ENCODE data around the gene RAB35. TPM values are rescaled to one million over a fixed set of nuclear protein-coding genes. Genes with fewer than 3 reads are reported as not detected.
A peak's percentile ranks its signal among the peaks of the same experiment; 100 is the strongest.

RAB35 gene
- total and polyA plus RNA-seq, 9 of the 15 experiments (the other 6 are each of a cell fraction or from before 2014, with no cell fraction given) = 0.65 to 76.3 (median 38.9) TPM

- TF ChIP-seq NR0B1 (IDR thresholded peaks at IDR 0.05; ENCODE audit: partially characterized antibody) = no peak
- peak; percentile 97 for TF ChIP-seq HNRNPLL (IDR thresholded peaks at IDR 0.05; ENCODE audit: low read depth, low read length, poor library complexity, severe bottlenecking)
- TF ChIP-seq HNRNPUL1 (IDR thresholded peaks at IDR 0.05; ENCODE audit: low read length) = no peak
- TF ChIP-seq PKNOX1 (IDR thresholded peaks at IDR 0.05) = peak; percentile 64
- TF ChIP-seq ARID1B (IDR thresholded peaks at IDR 0.05) = peak; percentile 70
- TF ChIP-seq NKRF (IDR thresholded peaks at IDR 0.05; ENCODE audit: borderline replicate concordance) = peak; percentile 89; the same call in 1 of the 2 replicates
- no peak for TF ChIP-seq ZNF561 (CRISPR knock-in tag; conservative IDR thresholded peaks at IDR 0.05)
- TF ChIP-seq FOSL1 (tag; conservative IDR thresholded peaks at IDR 0.05) = peak; percentile 43
- peak; percentile 98 for TF ChIP-seq BACH1 (tag; IDR thresholded peaks at IDR 0.05)
- TF ChIP-seq ZNF239 (CRISPR knock-in tag; IDR thresholded peaks at IDR 0.05) = no peak
- no peak for TF ChIP-seq FOXM1 (IDR thresholded peaks at IDR 0.05; ENCODE audit: low read depth)
- TF ChIP-seq FOXM1 (CRISPR knock-in tag; IDR thresholded peaks at IDR 0.05; ENCODE audit: low read depth) = peak; percentile 88
- TF ChIP-seq RBM14 (IDR thresholded peaks at IDR 0.05; ENCODE audit: borderline replicate concordance, insufficient read depth, low read depth, low read length) = 0 out of 2 replicates have a peak, but pooled peaks have one; percentile 87
- peak; percentile 53 for TF ChIP-seq PHF20 (IDR thresholded peaks at IDR 0.05; ENCODE audit: partially characterized antibody)
- TF ChIP-seq PCBP1 (IDR thresholded peaks at IDR 0.05; ENCODE audit: low read depth, low read length, poor library complexity, severe bottlenecking) = peak; percentile 57
- no peak for TF ChIP-seq TCF7L2 (IDR thresholded peaks at IDR 0.05; ENCODE audit: low read depth, low read length)
- TF ChIP-seq CXXC5 (CRISPR knock-in tag; IDR thresholded peaks at IDR 0.05) = peak; percentile 86
- TF ChIP-seq JUN (IDR thresholded peaks at IDR 0.05; ENCODE audit: borderline replicate concordance, low read depth, low read length) = peak; percentile 56; the same call in 1 of the 2 replicates
- TF ChIP-seq JUN (CRISPR knock-in tag; IDR thresholded peaks at IDR 0.05; ENCODE audit: borderline replicate concordance) = peak; percentile 50; the same call in 1 of the 2 replicates
- peak; percentile 11; the same call in 1 of the 2 replicates for TF ChIP-seq PHF21A (IDR thresholded peaks at IDR 0.05; ENCODE audit: borderline replicate concordance, low read depth)
- TF ChIP-seq HMGN3 (IDR thresholded peaks at IDR 0.05; ENCODE audit: borderline replicate concordance, extremely low read depth, insufficient read length, low read depth, low read length) = peak; percentile 79
- peak; percentile 69 for TF ChIP-seq BCOR (IDR thresholded peaks at IDR 0.05)
Observed at GRCh38 chr12:120086801-120087621, 29.5 kb downstream of the RAB35 start (continued).
